Stimulated activated CD8-positive, alpha-beta memory T cell treated with anti-CD3 and anti-CD28 coated beads, Interleukin-15, amount 100 ng/mL, for 48 hours (primary cell): ENCODE results near the gene CCDC40.

Source experiments
- DNase-seq, 2 donors: peaks; one replicate each; pipeline ENCODE4 v3.0.0-alpha.2; 2020; ENCODE audit warnings: low read depth in 2 of 2

The CCDC40 gene

DNA sequence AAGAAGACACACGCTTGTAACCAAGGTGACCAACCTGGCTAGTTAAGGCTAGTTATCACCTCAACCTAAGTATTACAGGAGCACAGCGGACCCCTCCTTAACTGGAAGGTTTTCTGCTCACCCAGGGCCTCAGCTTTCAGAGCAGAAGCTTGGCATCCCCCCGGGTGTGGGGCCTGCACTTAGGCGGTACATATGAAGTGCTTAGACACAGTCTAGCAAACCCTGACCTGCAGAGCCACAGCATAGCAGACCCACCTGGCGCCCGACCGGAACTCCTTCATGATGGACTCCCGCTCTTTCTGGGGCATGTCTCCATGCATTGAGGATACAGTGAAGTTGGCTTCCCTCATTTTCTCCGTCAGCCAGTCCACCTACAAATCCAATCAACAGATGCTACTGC is 100.7 kb downstream of the CCDC40 start:
- DNase-seq: no peak

DNA sequence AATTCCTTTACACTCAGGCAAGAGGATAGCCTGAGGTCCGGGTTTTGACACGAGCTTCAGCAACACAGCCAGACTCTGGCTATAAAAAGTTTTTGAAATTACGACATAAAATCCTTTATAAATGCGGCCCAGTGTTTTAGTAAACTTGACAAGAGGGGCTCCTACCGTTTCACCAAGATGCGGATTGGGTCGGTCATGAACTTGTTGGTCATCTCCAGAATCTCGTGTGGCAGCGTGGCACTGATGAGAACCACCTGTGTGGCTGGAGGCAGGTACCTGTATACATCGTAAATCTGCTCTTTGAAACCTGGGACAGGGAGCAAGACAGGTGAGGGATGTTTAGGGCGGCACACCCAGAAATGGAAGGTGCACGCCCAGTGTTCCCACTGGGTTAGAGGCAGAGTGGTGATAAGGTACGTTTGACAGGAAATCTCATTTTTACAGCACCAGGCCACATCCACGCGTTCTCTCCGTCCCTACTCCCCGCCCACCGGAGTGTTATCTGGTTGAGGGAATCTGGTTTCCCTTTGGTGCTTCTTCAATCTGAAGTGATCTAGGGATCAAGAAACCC is 102.5 kb downstream of the CCDC40 start:
- no peak for DNase-seq

DNA sequence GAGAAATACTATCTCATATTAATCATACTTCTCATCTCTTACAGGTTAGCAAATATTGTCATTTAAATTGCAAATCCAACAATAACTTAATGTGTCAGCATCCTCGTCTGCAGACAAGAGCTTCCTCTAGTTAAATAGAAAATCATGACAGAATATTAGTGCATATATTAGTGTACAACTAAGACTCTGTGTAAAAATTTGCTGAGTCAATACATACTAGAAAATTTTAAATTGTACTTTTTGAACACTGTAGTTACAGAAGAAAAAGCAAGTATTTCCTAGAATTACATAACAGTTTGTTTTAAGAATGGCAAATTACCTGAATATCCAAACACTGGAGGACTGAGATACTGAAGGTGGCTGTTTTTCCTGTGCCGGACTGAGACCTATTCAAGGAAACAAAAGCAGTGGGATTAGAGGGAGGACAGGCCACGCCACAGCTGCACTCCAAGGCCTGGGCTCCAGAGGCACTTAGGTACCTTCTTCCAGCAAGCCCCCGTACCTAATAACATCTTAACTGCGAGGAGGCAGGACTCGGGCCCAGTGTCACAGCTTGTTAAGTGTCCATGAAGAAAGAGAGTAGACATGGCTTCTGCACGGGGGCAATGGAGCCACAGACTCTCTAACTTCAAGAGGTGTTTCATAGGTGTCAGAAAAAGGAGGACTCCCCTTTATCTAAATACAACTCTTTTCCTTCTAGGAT is 105.2 kb downstream of the CCDC40 start:
- no peak for DNase-seq

DNA sequence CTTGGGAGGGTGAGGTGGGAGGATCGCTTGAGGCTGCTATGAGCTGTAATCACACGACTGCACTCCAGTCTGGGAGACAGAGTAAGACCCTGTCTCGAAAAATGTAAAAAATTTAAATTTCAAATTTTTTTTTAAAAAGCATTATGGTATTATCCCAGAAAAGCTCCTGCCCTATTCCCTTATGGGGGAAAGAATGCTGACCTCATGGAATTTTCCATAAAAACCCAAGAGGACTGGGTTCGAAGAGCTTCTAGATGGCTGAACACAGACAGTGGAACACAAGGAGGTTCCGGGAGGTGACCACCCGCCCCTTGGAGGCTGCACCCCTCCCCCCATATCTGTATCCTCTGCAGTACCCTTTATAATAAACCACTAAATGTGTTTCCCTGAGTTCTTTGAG is 106.5 kb downstream of the CCDC40 start:
- no peak for DNase-seq

DNA sequence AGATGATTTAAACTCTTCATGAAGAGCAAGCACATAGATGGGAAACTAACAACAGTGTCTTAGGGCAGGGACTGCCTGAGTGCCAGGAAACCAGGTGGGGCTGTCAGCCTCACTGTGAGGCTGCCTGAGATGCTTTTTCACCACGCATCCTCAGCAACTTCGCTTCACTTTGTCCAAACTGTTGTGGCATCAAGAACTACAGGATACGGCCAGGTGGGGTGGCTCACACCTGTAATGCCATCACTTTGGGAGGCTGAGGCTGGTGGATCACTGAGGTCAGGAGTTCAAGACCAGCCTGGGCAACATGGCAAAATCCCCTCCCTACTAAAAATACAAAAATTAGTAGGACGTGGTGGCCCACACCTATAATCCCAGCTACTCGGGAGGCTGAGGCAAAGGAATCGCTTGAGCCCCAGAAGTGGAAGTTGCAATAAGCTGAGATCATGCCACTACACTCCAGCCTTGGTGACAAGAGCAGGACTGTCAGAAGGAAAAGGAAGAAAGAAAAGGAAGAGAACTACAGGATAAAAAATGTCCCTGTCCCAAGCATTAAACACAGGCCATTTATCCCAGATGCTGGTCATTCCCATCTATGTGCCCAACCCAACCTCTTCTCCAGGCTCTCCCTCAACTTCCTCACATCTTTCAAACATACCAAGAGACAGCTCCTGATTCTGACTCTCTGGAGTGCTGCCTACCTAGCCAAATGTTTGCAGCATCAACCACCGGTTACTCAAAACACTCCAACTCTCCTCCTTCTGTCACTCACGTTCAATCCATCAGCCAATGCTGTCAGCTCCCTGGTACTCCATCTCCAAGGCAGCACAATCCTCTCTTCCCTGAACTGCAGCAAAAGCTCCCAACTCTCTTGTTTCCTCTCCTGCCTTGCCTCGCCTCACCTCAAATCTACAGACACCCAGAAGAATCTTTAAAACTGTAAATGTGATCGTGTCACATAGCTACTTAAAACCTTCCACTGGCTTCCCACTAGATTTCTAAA is 108.9 kb downstream of the CCDC40 start:
- DNase-seq: no peak

DNA sequence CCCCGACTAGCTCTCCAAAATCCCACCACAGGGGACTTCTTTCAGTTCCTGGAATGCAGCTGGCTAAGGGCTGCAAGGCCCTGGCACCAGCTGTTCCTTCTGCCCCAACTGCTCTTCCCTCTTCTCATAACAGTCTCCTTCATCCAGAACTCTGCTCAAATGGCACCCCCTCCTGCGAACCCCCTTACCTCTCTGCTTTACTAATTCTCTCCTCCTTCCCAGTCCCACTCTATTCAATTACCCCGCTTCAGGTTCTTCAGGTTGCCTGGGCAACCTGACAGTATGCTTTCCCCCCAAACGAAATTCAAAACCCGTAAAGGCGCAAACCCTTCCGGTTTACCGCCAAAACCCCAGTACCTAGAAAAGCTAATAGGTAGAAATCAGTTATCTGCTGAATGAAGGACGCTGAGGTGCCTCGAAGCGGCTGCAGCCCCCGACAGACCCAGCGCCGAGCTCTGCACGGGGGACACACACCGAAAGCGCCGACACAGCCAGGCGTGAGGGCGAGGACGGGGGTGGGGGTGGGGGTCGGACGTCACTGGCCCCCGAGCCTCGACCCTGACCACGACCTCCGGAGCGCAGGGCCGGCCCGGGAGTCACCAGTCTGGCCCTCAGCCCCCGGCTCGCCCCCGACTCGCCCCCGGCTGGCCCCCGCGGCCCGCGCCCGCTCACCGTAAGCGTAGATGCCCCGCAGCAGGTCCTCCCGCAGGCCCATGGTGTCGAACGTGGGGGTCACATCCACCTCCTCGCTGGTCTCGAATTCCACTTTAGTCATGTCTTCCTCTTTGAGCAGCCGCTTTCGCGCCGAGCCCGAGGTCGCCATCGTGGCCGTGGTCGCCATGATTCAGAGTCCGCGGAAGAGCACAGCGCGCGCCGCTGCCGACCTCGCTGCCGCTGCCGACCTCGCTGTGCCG is 109.9 kb downstream of the CCDC40 start:
- DNase-seq: peak in 1 of 2 donors; percentile 7

DNA sequence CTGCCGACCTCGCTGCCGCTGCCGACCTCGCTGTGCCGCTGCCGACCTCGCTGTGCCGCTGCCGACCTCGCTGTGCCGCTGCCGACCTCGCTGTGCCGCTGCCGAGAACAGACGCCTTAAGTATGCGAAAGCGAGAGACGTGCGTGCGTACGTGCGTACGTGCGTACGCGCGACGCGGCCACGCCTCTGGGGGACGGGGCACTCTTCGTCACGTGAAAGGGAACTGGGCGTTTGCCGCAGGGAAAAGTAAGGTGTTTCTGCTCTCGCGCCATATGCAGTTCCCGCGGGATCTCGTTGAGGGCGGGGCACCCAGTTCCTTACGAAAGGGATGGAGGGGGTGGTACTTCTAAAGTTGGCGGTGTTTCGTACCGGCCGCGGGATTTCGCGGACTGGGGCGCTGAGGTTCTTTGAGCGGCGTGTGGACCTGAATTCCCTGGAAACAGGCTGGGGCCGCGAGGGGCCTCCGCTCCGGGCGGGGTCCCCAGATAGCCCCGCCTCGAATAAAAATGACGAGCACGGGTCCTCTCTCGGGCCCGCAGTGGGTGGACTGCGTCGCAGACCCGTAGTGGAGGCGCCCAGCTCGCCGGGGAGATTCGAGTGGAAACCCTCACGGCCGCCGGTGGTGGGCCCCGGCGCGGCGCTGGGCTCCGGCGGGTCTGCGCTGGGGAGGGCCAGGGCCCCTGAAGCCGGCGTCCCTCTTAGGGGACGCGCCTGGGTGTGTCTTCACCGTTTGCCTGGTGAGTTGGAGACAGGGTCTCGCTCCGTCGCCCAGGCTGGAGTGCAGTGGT is 110.8 kb downstream of the CCDC40 start, which contains the start of gene EIF4A3:
Gene EIF4A3 (minus strand): TSS at position 94 of the 788 bp plus-strand sequence. CDS start 167 bp downstream, outside the sequence.
- peak; percentile 94 to 97 for DNase-seq
